Testis (tissue), 3 donors: Measurements from ENCODE around the gene UBE3B. TPM values are rescaled to one million over a fixed set of nuclear protein-coding genes. Genes with fewer than 3 reads are reported as not detected.

Experiments used
- DNase-seq: peaks from one replicate; pipeline ENCODE4 v3.0.0-alpha.2; 2019
- H3K27ac ChIP-seq, 2 donors: fragments of 200-600 bp; sonication (generic); one replicate each; pipeline ENCODE4 v1.5.1; 2019
- H3K27me3 ChIP-seq: fragments of 200-600 bp; sonication (generic); one replicate; pipeline ENCODE4 v1.5.1; 2019
- H3K36me3 ChIP-seq: fragments of 200-600 bp; sonication (generic); one replicate; pipeline ENCODE4 v1.5.1; 2017; ENCODE audit warnings: low read depth; ENCODE audit errors: missing control alignments
- H3K4me1 ChIP-seq: fragments of 200-600 bp; sonication (generic); one replicate; pipeline ENCODE4 v1.5.1; 2019
- H3K4me3 ChIP-seq, 2 donors: fragments of 200-600 bp; sonication (generic); one replicate each; pipeline ENCODE4 v1.5.1; 2017 to 2019
- H3K9me3 ChIP-seq: fragments of 200-600 bp; sonication (generic); one replicate; pipeline ENCODE4 v1.5.1; 2017
- CTCF ChIP-seq, 3 experiments: fragments of 450-650 bp in 2 of 3; fragments of 200-600 bp in 1 of 3; sonication (generic) in 1 of 3; IDR thresholded peaks; one replicate each; pipeline ENCODE4 v1.5.1; 2016 to 2019; ENCODE audit warnings: antibody characterized with exemption in 3 of 3, mild to moderate bottlenecking in 2 of 3, moderate library complexity in 1 of 3
- POLR2A ChIP-seq: fragments of 450-650 bp; IDR thresholded peaks from one replicate; pipeline ENCODE4 v1.6.1; 2017; ENCODE audit warnings: antibody characterized with exemption, mild to moderate bottlenecking, moderate library complexity
- WGBS, 2 donors: methylation state at CpG; one replicate each; pipeline ENCODE4 v1.1.5; 2018; 5-methylcytosine and 5-hydroxymethylcytosine counted together
- intact Hi-C: fragments of 100-400 bp; cut with DNase I; formaldehyde crosslinking; loops from one replicate; pipeline ENCODE4 v1.15.1; 2023; ENCODE audit warnings: low total_unique reads
- polyA plus RNA-seq: library from polyadenylated mRNA; stranded (reverse); fragments of 350-450 nt; fragmentation: Illumina TruSeq; extraction: RNeasy Lipid Tissue Mini Kit (QIAGEN cat#74804); gene quantifications from one replicate; pipeline ENCODE4 v1.2.3, GENCODE V29; 2014; ENCODE audit warnings: low read depth, low replicate concordance; ENCODE audit not compliant: insufficient read depth
- total RNA-seq, 2 donors: library from RNA; depleted of rRNA; stranded (reverse); fragments of >200 nt; gene quantifications; one replicate each; pipeline ENCODE4 v1.2.3, GENCODE V29; 2016

Gene UBE3B
- total and polyA plus RNA-seq, 3 donors from 2014 or later = 38.1 to 66.8 (median 65.6) TPM

DNA sequence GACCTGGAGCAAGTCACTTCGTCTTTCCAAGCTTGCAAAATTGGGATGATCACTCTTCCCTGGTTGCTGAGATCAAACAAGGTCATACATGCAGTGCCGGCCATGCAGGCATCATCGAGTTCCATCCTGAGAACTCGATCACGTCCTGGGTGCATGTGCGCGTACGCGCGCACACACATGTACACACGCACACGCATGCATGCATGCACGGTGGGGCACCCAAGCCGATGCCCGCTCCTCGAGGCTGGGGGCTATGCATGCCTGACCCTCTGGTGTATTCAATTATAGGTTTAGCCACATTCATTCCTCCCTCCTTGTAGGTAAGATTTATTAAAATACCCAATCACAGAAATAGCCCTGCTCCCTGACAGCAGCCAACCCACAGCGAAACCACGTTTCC is 69.9 kb downstream of the UBE3B start:
- Histone ChIP-seq H3K9me3 (no peaks in the 10 kb centered on the region), H3K36me3 (no peaks in the 10 kb centered on the region), H3K4me1 (no peaks in the 10 kb centered on the region), H3K4me3 (no peak overlapping the region), H3K27ac (no peak overlapping the region), H3K27me3 (no peaks in the 10 kb centered on the region)
- intact Hi-C loops = no loop called here
- TF ChIP-seq POLR2A = no peak
- no peak for TF ChIP-seq CTCF (IDR thresholded peaks at IDR 0.05)
- no peak for DNase-seq
- 88 to 92% methylated on average over 17 to 18 of the region's 18 CpGs for WGBS, 2 donors

DNA sequence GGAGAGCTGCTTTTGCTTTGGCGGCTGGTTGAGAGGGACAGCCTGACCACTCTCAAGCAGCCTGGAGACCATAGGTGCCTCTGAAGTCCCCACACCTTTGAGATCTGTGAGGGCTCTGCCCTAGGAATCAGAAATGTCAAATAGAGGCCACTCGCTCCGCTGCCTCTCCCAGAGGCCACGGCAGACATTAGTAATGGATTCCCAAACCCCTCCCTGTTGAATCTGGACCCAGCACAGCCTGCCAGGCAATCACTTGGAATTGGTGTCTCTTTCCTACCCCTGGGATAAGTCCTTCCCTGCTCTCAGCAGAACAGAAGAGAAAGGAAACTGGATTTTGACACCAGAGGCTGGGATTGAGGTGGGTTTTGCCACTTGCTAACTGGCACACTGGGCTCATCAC is 70.8 kb downstream of the UBE3B start:
- Histone ChIP-seq H3K4me3 (no peak overlapping the region), H3K4me1 (no peaks in the 10 kb centered on the region), H3K36me3 (no peaks in the 10 kb centered on the region), H3K27me3 (no peaks in the 10 kb centered on the region), H3K27ac (no peak overlapping the region), H3K9me3 (no peaks in the 10 kb centered on the region)
- intact Hi-C loops = no loop called here
- TF ChIP-seq POLR2A = no peak
- no peak for TF ChIP-seq CTCF (IDR thresholded peaks at IDR 0.05)
- 90 to 94% methylated on average over 3 to 4 of the region's 4 CpGs for WGBS, 2 donors
- DNase-seq = no peak

DNA sequence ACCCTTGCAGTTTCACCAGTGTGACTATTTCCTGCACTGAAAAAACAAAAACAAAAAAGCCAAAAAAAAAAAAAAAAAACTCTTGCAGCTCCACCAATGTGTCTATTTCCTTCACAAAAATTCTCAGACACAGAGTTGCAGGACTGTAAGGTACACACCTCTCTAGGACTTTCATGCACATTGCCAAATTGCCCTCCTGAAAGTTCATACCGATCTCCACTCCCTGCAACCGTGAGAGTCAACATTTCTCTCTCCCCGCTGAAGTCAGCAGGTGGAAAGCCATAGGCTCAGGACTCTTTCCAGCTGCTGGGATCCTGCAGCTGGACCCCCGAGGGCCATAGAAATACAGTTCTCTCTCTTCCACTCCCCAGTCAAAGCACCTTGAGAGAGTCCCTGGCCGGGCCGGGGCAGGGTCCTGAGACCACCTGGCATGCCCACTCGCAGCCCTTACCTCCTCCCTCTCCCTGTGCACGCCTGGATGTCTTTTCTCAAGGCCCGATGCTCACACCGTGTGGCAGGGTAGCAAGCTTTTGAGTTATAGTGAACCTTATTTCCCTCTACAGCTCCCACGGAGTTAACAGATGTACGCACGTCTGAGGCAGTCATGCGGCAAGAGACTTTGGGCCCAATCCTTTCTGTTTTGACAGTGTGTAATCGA is 72.3 kb downstream of the UBE3B start:
- Histone ChIP-seq H3K4me3 (no peak overlapping the region), H3K36me3 (no peaks in the 10 kb centered on the region), H3K27me3 (no peaks in the 10 kb centered on the region), H3K4me1 (peaks cover 3% of the 10 kb centered on the region), H3K9me3 (no peaks in the 10 kb centered on the region), H3K27ac (no peak overlapping the region)
- DNase-seq = no peak
- intact Hi-C loops = no loop called here
- WGBS, 2 donors = 50 to 55% methylated on average over 13 to 15 of the region's 15 CpGs
- no peak for TF ChIP-seq CTCF (IDR thresholded peaks at IDR 0.05)

- no peaks in the 10 kb centered on the region for H3K9me3 ChIP-seq
- intact Hi-C loops = no loop called here
- no peak overlapping the region for H3K27ac ChIP-seq
- H3K4me3 ChIP-seq = no peak overlapping the region
- peaks cover 3% of the 10 kb centered on the region for H3K4me1 ChIP-seq
- TF ChIP-seq CTCF (IDR thresholded peaks at IDR 0.05) = no peak
- no peak for TF ChIP-seq POLR2A
- WGBS, 2 donors = 66 to 69% methylated on average over 8 to 12 of the region's 12 CpGs
- no peaks in the 10 kb centered on the region for H3K27me3 ChIP-seq
- no peaks in the 10 kb centered on the region for H3K36me3 ChIP-seq
- no peak for DNase-seq
Observed at GRCh38 chr12:109550281-109550680, 72.8 kb downstream of the UBE3B start.

- Histone ChIP-seq H3K4me1 (peaks cover 3% of the 10 kb centered on the region), H3K4me3 (no peak overlapping the region), H3K9me3 (no peaks in the 10 kb centered on the region), H3K36me3 (no peaks in the 10 kb centered on the region), H3K27me3 (no peaks in the 10 kb centered on the region), H3K27ac (no peak overlapping the region)
- intact Hi-C loops = no loop called here
- 94 to 97% methylated on average over 6 of the region's 6 CpGs for WGBS, 2 donors
- DNase-seq = no peak
- TF ChIP-seq POLR2A (no peak), CTCF (IDR thresholded peaks at IDR 0.05) (no peak)
Observed at GRCh38 chr12:109551108-109551507, 73.7 kb downstream of the UBE3B start.
